NT2/D1 (cell line): ENCODE data around the gene PRR14L.

ENCODE experiments used
- SUZ12 ChIP-seq: IDR thresholded peaks from 2 replicates; pipeline ENCODE4 v1.6.1; 2011; ENCODE audit not compliant: insufficient read length, insufficient read depth; ENCODE audit errors: extremely low read depth
- YY1 ChIP-seq: IDR thresholded peaks from 2 replicates; pipeline ENCODE4 v1.6.1; 2011; ENCODE audit not compliant: insufficient read length, insufficient read depth
- ZNF274 ChIP-seq: IDR thresholded peaks from 2 replicates; pipeline ENCODE4 v1.6.1; 2011; ENCODE audit warnings: mild to moderate bottlenecking, low read depth, low read length

DNA sequence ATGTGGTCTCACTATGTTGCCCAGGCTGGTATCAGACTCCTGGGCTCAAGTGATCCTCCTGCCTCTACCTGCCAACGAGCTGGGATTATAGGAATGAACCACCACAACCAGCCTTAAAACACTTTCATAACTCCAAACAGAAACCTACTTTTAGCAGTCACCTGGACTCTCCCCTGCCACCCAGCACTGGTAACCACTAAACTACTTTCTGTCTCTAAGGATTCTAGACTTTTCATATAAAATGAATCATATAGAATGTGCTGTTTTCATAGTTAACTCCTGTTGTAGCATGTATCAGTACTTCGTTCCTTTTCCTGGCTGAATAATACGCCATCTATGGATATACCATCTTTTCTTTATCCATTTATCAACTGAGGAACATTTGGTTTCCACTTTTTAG, 58.5 kb downstream of the PRR14L start:
- TF ChIP-seq ZNF274 = no peak
- TF ChIP-seq SUZ12 = no peak
- no peak for TF ChIP-seq YY1
